Measurements from ENCODE around the gene MPPED1.
A peak's percentile ranks its signal among the peaks of the same experiment; 100 is the strongest.

The MPPED1 gene

DNA sequence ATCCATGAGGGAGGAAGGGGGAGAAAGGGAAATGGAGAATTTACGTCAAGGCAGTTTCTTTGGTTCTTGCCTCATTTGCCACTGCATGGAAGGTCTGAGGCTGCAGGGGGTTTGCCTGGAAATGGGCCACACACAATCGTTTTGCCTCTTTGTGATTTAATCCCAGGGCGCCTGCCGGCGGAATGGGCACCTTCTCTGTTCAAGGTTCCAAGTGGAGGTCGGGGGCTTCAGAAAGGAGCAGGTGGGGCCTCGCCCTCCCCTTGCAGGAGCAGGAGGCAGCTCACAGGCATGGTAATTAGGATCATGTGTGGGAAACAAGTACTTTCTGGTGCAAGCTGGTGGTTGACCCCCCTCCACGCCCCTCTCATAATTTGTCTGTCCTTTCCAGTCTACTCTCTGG lies 29.9 kb downstream of the MPPED1 start:
- Histone ChIP-seq H2AK5ac (ENCODE audit: low read length, severe bottlenecking) (no peak overlapping the region), H3K4me1 (ENCODE audit: control insufficient read depth, insufficient read depth, low read depth, low read length) (no peaks in the 10 kb centered on the region), H3K36me3 (ENCODE audit: control insufficient read depth in 1 of 2, insufficient read depth in 2 of 2, low read depth in 1 of 2, low read length in 2 of 2) (no peaks in the 10 kb centered on the region), H3K27me3 (ENCODE audit: control insufficient read depth in 1 of 2, insufficient read depth in 1 of 2, low read length in 2 of 2) (peaks cover 28 to 43% of the 10 kb centered on the region in 2 experiments), H2BK120ac (ENCODE audit: low read depth, low read length) (no peak overlapping the region), H4K91ac (ENCODE audit: low read length) (no peak overlapping the region), H3K4me3 (ENCODE audit: insufficient read depth in 1 of 2, low read depth in 1 of 2, low read length in 2 of 2) (no peak overlapping the region), H2AFZ (ENCODE audit: low read depth, low read length) (no peak overlapping the region), H3K14ac (ENCODE audit: low read length in 2 of 2) (no peak overlapping the region), H2BK12ac (ENCODE audit: low read length in 2 of 2) (no peak overlapping the region), H2BK15ac (ENCODE audit: low read depth, poor library complexity, severe bottlenecking) (no peak overlapping the region), H3K23ac (ENCODE audit: low read length in 2 of 2) (no peak overlapping the region), H3K9ac (ENCODE audit: low read length) (no peak overlapping the region), H3K18ac (ENCODE audit: low read depth in 1 of 2, low read length in 2 of 2) (no peak overlapping the region), H2BK5ac (ENCODE audit: low read depth, low read length, poor library complexity, severe bottlenecking) (no peak overlapping the region), H3K4ac (ENCODE audit: low read depth in 1 of 2, low read length in 2 of 2) (no peak overlapping the region), H3K79me1 (replicated peaks; ENCODE audit: low read length, poor library complexity, severe bottlenecking) (no peaks in the 10 kb centered on the region), H3K9me3 (ENCODE audit: control insufficient read depth, low read length) (no peaks in the 10 kb centered on the region), H3K4me2 (ENCODE audit: low read length, poor library complexity, severe bottlenecking) (no peak overlapping the region), H3K27ac (ENCODE audit: low read length, poor library complexity, severe bottlenecking) (no peak overlapping the region), H4K8ac (ENCODE audit: low read length) (no peak overlapping the region)
- DNase-seq: no peak
- 45% methylated on average over 7 of the region's 8 CpGs for WGBS

DNA sequence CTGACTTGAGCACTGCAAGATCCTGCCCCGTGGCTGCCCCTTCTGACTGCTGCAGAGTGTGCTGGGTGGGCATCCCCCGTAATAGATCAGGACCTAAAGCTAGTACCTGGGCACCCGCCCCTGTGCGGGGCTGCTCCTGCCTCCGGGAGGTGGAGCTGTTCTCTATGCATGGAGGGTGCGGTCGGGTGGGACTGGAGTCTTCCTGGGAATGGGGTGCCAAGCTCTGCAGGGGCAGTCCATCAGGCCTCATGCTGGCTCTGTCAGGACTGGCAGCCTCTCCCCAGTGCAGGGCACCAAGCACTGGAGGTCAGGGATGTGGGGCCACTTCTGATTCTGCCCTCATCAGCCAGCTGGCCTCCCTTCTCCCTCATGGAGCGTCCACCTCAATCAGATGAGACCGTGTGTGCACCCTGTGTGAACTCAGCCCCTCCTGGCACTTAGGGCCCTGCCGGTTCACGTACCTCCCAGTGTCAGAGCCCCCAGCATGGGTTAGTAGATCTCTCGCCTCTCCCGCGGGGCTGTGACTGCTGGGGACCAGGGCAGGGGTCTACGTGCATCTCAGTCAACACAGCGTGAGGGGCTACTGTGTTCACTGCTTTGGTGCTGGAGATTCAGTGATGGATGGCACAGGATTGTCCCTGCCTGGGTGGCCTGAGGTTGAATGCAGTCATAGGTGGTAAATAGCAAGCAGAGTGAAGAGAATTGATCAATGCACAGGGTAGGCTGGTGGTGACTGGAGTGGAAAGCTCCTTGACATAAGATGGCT lies 30.8 kb downstream of the MPPED1 start:
- Histone ChIP-seq H3K36me3 (ENCODE audit: control insufficient read depth in 1 of 2, insufficient read depth in 2 of 2, low read depth in 1 of 2, low read length in 2 of 2) (no peaks in the 10 kb centered on the region), H3K4me1 (ENCODE audit: control insufficient read depth, insufficient read depth, low read depth, low read length) (no peaks in the 10 kb centered on the region), H2BK5ac (ENCODE audit: low read depth, low read length, poor library complexity, severe bottlenecking) (no peak overlapping the region), H2BK12ac (ENCODE audit: low read length in 2 of 2) (no peak overlapping the region), H3K27me3 (ENCODE audit: control insufficient read depth in 1 of 2, insufficient read depth in 1 of 2, low read length in 2 of 2) (peaks cover 27 to 34% of the 10 kb centered on the region in 2 experiments), H2AK5ac (ENCODE audit: low read length, severe bottlenecking) (no peak overlapping the region), H3K79me1 (replicated peaks; ENCODE audit: low read length, poor library complexity, severe bottlenecking) (no peaks in the 10 kb centered on the region), H3K4me3 (ENCODE audit: insufficient read depth in 1 of 2, low read depth in 1 of 2, low read length in 2 of 2) (no peak overlapping the region), H3K9me3 (ENCODE audit: control insufficient read depth, low read length) (no peaks in the 10 kb centered on the region), H2BK120ac (ENCODE audit: low read depth, low read length) (no peak overlapping the region), H3K23ac (ENCODE audit: low read length in 2 of 2) (no peak overlapping the region), H3K4me2 (ENCODE audit: low read length, poor library complexity, severe bottlenecking) (no peak overlapping the region), H4K91ac (ENCODE audit: low read length) (no peak overlapping the region), H3K9ac (ENCODE audit: low read length) (no peak overlapping the region), H3K4ac (ENCODE audit: low read depth in 1 of 2, low read length in 2 of 2) (no peak overlapping the region), H3K14ac (ENCODE audit: low read length in 2 of 2) (no peak overlapping the region), H2BK15ac (ENCODE audit: low read depth, poor library complexity, severe bottlenecking) (no peak overlapping the region), H2AFZ (ENCODE audit: low read depth, low read length) (no peak overlapping the region), H3K27ac (ENCODE audit: low read length, poor library complexity, severe bottlenecking) (no peak overlapping the region), H4K8ac (ENCODE audit: low read length) (no peak overlapping the region), H3K18ac (ENCODE audit: low read depth in 1 of 2, low read length in 2 of 2) (no peak overlapping the region)
- no peak for DNase-seq
- WGBS: 82% methylated on average over 16 of the region's 16 CpGs

GRCh38 chr22:43443152-43443471 lies 31.3 kb downstream of the MPPED1 start:
- no peak overlapping the region for H3K4me2 ChIP-seq (ENCODE audit: low read length, poor library complexity, severe bottlenecking)
- H2BK12ac ChIP-seq (ENCODE audit: low read length in 2 of 2): no peak overlapping the region
- no peak overlapping the region for H3K9ac ChIP-seq (ENCODE audit: low read length)
- H3K4ac ChIP-seq (ENCODE audit: low read depth in 1 of 2, low read length in 2 of 2): no peak overlapping the region
- H4K8ac ChIP-seq (ENCODE audit: low read length): no peak overlapping the region
- no peak overlapping the region for H2BK15ac ChIP-seq (ENCODE audit: low read depth, poor library complexity, severe bottlenecking)
- no peaks in the 10 kb centered on the region for H3K9me3 ChIP-seq (ENCODE audit: control insufficient read depth, low read length)
- H3K18ac ChIP-seq (ENCODE audit: low read depth in 1 of 2, low read length in 2 of 2): no peak overlapping the region
- peaks cover 21 to 29% of the 10 kb centered on the region in 2 experiments for H3K27me3 ChIP-seq (ENCODE audit: control insufficient read depth in 1 of 2, insufficient read depth in 1 of 2, low read length in 2 of 2)
- H3K4me1 ChIP-seq (ENCODE audit: control insufficient read depth, insufficient read depth, low read depth, low read length): no peaks in the 10 kb centered on the region
- no peak overlapping the region for H3K14ac ChIP-seq (ENCODE audit: low read length in 2 of 2)
- DNase-seq: no peak
- H4K91ac ChIP-seq (ENCODE audit: low read length): no peak overlapping the region
- no peak overlapping the region for H3K27ac ChIP-seq (ENCODE audit: low read length, poor library complexity, severe bottlenecking)
- no peak overlapping the region for H3K4me3 ChIP-seq (ENCODE audit: insufficient read depth in 1 of 2, low read depth in 1 of 2, low read length in 2 of 2)
- no peak overlapping the region for H2BK5ac ChIP-seq (ENCODE audit: low read depth, low read length, poor library complexity, severe bottlenecking)
- H3K23ac ChIP-seq (ENCODE audit: low read length in 2 of 2): no peak overlapping the region
- no peaks in the 10 kb centered on the region for H3K36me3 ChIP-seq (ENCODE audit: control insufficient read depth in 1 of 2, insufficient read depth in 2 of 2, low read depth in 1 of 2, low read length in 2 of 2)
- no peak overlapping the region for H2BK120ac ChIP-seq (ENCODE audit: low read depth, low read length)
- no peak overlapping the region for H2AFZ ChIP-seq (ENCODE audit: low read depth, low read length)
- H2AK5ac ChIP-seq (ENCODE audit: low read length, severe bottlenecking): no peak overlapping the region
- no peaks in the 10 kb centered on the region for H3K79me1 ChIP-seq (replicated peaks; ENCODE audit: low read length, poor library complexity, severe bottlenecking)
- WGBS: 47% methylated on average over 6 of the region's 6 CpGs

- no peak overlapping the region for H2BK15ac ChIP-seq (ENCODE audit: low read depth, poor library complexity, severe bottlenecking)
- H3K9me3 ChIP-seq (ENCODE audit: control insufficient read depth, low read length): no peaks in the 10 kb centered on the region
- H3K4me1 ChIP-seq (ENCODE audit: control insufficient read depth, insufficient read depth, low read depth, low read length): no peaks in the 10 kb centered on the region
- no peak overlapping the region for H4K91ac ChIP-seq (ENCODE audit: low read length)
- no peak overlapping the region for H2AFZ ChIP-seq (ENCODE audit: low read depth, low read length)
- H3K4me2 ChIP-seq (ENCODE audit: low read length, poor library complexity, severe bottlenecking): no peak overlapping the region
- no peak overlapping the region for H3K27ac ChIP-seq (ENCODE audit: low read length, poor library complexity, severe bottlenecking)
- no peak overlapping the region for H2BK120ac ChIP-seq (ENCODE audit: low read depth, low read length)
- no peaks in the 10 kb centered on the region for H3K36me3 ChIP-seq (ENCODE audit: control insufficient read depth in 1 of 2, insufficient read depth in 2 of 2, low read depth in 1 of 2, low read length in 2 of 2)
- H3K14ac ChIP-seq (ENCODE audit: low read length in 2 of 2): no peak overlapping the region
- DNase-seq: peak; percentile 34
- H2AK5ac ChIP-seq (ENCODE audit: low read length, severe bottlenecking): no peak overlapping the region
- H3K18ac ChIP-seq (ENCODE audit: low read depth in 1 of 2, low read length in 2 of 2): no peak overlapping the region
- 73% methylated on average over 10 of the region's 10 CpGs for WGBS
- no peaks in the 10 kb centered on the region for H3K79me1 ChIP-seq (replicated peaks; ENCODE audit: low read length, poor library complexity, severe bottlenecking)
- H3K23ac ChIP-seq (ENCODE audit: low read length in 2 of 2): no peak overlapping the region
- H3K4ac ChIP-seq (ENCODE audit: low read depth in 1 of 2, low read length in 2 of 2): no peak overlapping the region
- H3K9ac ChIP-seq (ENCODE audit: low read length): no peak overlapping the region
- H3K27me3 ChIP-seq (ENCODE audit: control insufficient read depth in 1 of 2, insufficient read depth in 1 of 2, low read length in 2 of 2): peaks cover 11 to 17% of the 10 kb centered on the region in 2 experiments
- no peak overlapping the region for H3K4me3 ChIP-seq (ENCODE audit: insufficient read depth in 1 of 2, low read depth in 1 of 2, low read length in 2 of 2)
- H4K8ac ChIP-seq (ENCODE audit: low read length): no peak overlapping the region
- H2BK12ac ChIP-seq (ENCODE audit: low read length in 2 of 2): no peak overlapping the region
- H2BK5ac ChIP-seq (ENCODE audit: low read depth, low read length, poor library complexity, severe bottlenecking): no peak overlapping the region
Observed at GRCh38 chr22:43446037-43446803, 34.4 kb downstream of the MPPED1 start.
